HCT116 (cell line): ENCODE measurements around the gene CMIP. TPM values are rescaled to one million over a fixed set of nuclear protein-coding genes. Genes with fewer than 3 reads are reported as not detected.

Experiments
- ATAC-seq: fragments of 200-7000 bp; cut with Tn5 transposase; 2 replicates; pipeline ENCODE4 v1.9.1; 2020; ENCODE audit warnings: mild to moderate bottlenecking, moderate library complexity
- BruUV-seq: library from RNA; stranded (reverse); fragments of 400-500 nt; replicated peaks from 2 replicates; lab custom pipeline; 2021; lab: Mats Ljungman, UMichigan
- CTCF ChIA-PET: fragments of 300-600 bp; sonication (Branson Sonifier 250); formaldehyde crosslinking; loops from one replicate; lab custom pipeline; 2021; ENCODE audit warnings: antibody characterized with exemption; lab: Charles Lee
- POLR2A ChIA-PET: fragments of 300-600, 350-600 bp; sonication (Branson Sonifier 250); formaldehyde crosslinking; loops from one replicate; lab custom pipeline; 2021; ENCODE audit warnings: antibody characterized with exemption; lab: Charles Lee
- RAD21 ChIA-PET, 2 experiments: fragments of 300-600 bp; sonication (Branson Sonifier 250); formaldehyde crosslinking; loops; one replicate each; lab custom pipeline; 2023; ENCODE audit warnings: low total read pairs in 2 of 2; ENCODE audit not compliant: uncharacterized antibody in 2 of 2, unreplicated experiment in 2 of 2, low non-redundant PET in 1 of 2; lab: Charles Lee
- DNase-seq: peaks from one replicate; pipeline ENCODE4 v3.0.0-alpha.2; 2010; ENCODE audit warnings: low read depth, low spot score
- H2AFZ ChIP-seq: fragments of 200-600 bp; shearing (Covaris generic), sonication (generic); 2 replicates; pipeline ENCODE4 v1.6.1; 2017; ENCODE audit warnings: low read depth, mixed run types, mixed read lengths, antibody characterized with exemption, low read length; ENCODE audit not compliant: poor library complexity, severe bottlenecking
- H3K27ac ChIP-seq: 2 replicates; pipeline ENCODE4 v1.5.1; 2012; ENCODE audit warnings: low read depth, low read length
- H3K27me3 ChIP-seq: fragments of 200-600 bp; sonication (generic); 2 replicates; pipeline ENCODE4 v1.6.1; 2016; ENCODE audit warnings: mixed run types, low read length, mixed read lengths; ENCODE audit not compliant: insufficient read depth
- H3K36me3 ChIP-seq, 2 experiments: fragments of 200-500 bp in 1 of 2; fragments of 200-600 bp in 1 of 2; sonication (Bioruptor generic) in 1 of 2; sonication (generic) in 1 of 2; 2 replicates each; pipeline versions ENCODE4 v1.5.1 to v1.6.1; 2014 to 2016; ENCODE audit warnings: low read length in 2 of 2, inconsistent platforms in 1 of 2, mixed read lengths in 1 of 2, mixed run types in 1 of 2; ENCODE audit not compliant: insufficient read depth in 2 of 2, control insufficient read depth in 1 of 2
- H3K4me1 ChIP-seq, 2 experiments: fragments of 200-600 bp in 1 of 2; sonication (generic) in 1 of 2; 2 replicates each; pipeline versions ENCODE4 v1.5.1 to v1.6.1; 2012 to 2017; ENCODE audit warnings: low read length in 2 of 2, inconsistent platforms in 1 of 2, mild to moderate bottlenecking in 1 of 2, mixed read lengths in 1 of 2, mixed run types in 1 of 2, moderate library complexity in 1 of 2; ENCODE audit not compliant: insufficient read depth in 2 of 2, control insufficient read depth in 1 of 2
- H3K4me2 ChIP-seq: fragments of 200-600 bp; sonication (generic); 2 replicates; pipeline ENCODE4 v1.6.1; 2017; ENCODE audit warnings: mixed run types, low read length, mixed read lengths
- H3K4me3 ChIP-seq, 2 experiments: fragments of 200-600 bp in 1 of 2; sonication (generic) in 1 of 2; replicated peaks in 1 of 2; 2 replicates each; pipeline ENCODE4 v1.5.1; 2011 to 2016; ENCODE audit warnings: low read length in 2 of 2, control low read depth in 1 of 2, low read depth in 1 of 2, mild to moderate bottlenecking in 1 of 2, mixed read lengths in 1 of 2, mixed run types in 1 of 2
- H3K79me2 ChIP-seq: fragments of 200-600 bp; sonication (generic); 2 replicates; pipeline ENCODE4 v1.6.1; 2017; ENCODE audit warnings: mild to moderate bottlenecking, mixed run types, low read length, moderate library complexity, mixed read lengths; ENCODE audit not compliant: insufficient read depth
- H3K9ac ChIP-seq: fragments of 200-600 bp; sonication (generic); 2 replicates; pipeline ENCODE4 v1.6.1; 2016; ENCODE audit warnings: low read length, mixed read lengths
- H3K9me2 ChIP-seq: fragments of 200-600 bp; sonication (generic), shearing (Covaris generic); 2 replicates; pipeline ENCODE4 v1.6.1; 2017; ENCODE audit warnings: mixed run types, mild to moderate bottlenecking, moderate library complexity; ENCODE audit not compliant: insufficient read depth
- H3K9me3 ChIP-seq, 2 experiments: fragments of 200-500 bp in 1 of 2; fragments of 200-600 bp in 1 of 2; sonication (Bioruptor generic) in 1 of 2; sonication (generic) in 1 of 2; 2 replicates each; pipeline ENCODE4 v1.6.1; 2014 to 2017; ENCODE audit warnings: low read length in 2 of 2, mixed read lengths in 2 of 2, inconsistent platforms in 1 of 2, low read depth in 1 of 2, mild to moderate bottlenecking in 1 of 2, mixed run types in 1 of 2, moderate library complexity in 1 of 2; ENCODE audit not compliant: control insufficient read depth in 1 of 2, insufficient read depth in 1 of 2
- H4K20me1 ChIP-seq: fragments of 200-600 bp; sonication (generic), shearing (Covaris generic); 2 replicates; pipeline ENCODE4 v1.6.1; 2017; ENCODE audit warnings: mixed run types, mild to moderate bottlenecking, moderate library complexity; ENCODE audit not compliant: insufficient read depth
- CEBPB ChIP-seq: IDR thresholded peaks from 2 replicates; pipeline ENCODE4 v1.6.1; 2012; ENCODE audit warnings: low read depth
- EGR1 ChIP-seq: IDR thresholded peaks from 2 replicates; pipeline ENCODE4 v1.6.1; 2012; ENCODE audit warnings: low read depth
- ELF1 ChIP-seq: IDR thresholded peaks from 2 replicates; pipeline ENCODE4 v1.6.1; 2012; ENCODE audit warnings: low read depth, borderline replicate concordance
- FOSL1 ChIP-seq: IDR thresholded peaks from 2 replicates; pipeline ENCODE4 v1.6.1; 2012; ENCODE audit warnings: low read depth
- MAX ChIP-seq: IDR thresholded peaks from 2 replicates; pipeline ENCODE4 v1.6.1; 2012
- POLR2AphosphoS5 ChIP-seq: IDR thresholded peaks from 2 replicates; pipeline ENCODE4 v1.6.1; 2011; ENCODE audit warnings: mild to moderate bottlenecking, low read depth, low read length, moderate library complexity
- SP1 ChIP-seq: IDR thresholded peaks from 2 replicates; pipeline ENCODE4 v1.6.1; 2012; ENCODE audit warnings: low read depth
- TCF7L2 ChIP-seq: IDR thresholded peaks from 2 replicates; pipeline ENCODE4 v1.7.0; 2011; ENCODE audit warnings: borderline replicate concordance, inconsistent platforms; ENCODE audit not compliant: insufficient read depth, insufficient read length; ENCODE audit errors: extremely low read depth
- ZBTB33 ChIP-seq: IDR thresholded peaks from 2 replicates; pipeline ENCODE4 v1.6.1; 2011; ENCODE audit warnings: mild to moderate bottlenecking, low read length, moderate library complexity; ENCODE audit not compliant: insufficient replicate concordance; ENCODE audit errors: extremely low read depth
- ZNF274 ChIP-seq: fragments of 200-500 bp; sonication (Bioruptor generic); IDR thresholded peaks from 2 replicates; pipeline ENCODE4 v1.6.1; 2014; ENCODE audit warnings: mild to moderate bottlenecking, low read depth, low read length, inconsistent platforms
- intact Hi-C: fragments of 100-400 bp; cut with micrococcal nuclease; formaldehyde crosslinking; loops from 2 replicates; pipeline ENCODE4 v1.10.0; 2022
- total RNA-seq: library from RNA; stranded (reverse); gene quantifications from one replicate; pipeline ENCODE4 v1.2.1, GENCODE V29; 2021; ENCODE audit not compliant: unreplicated experiment

CMIP gene
- total RNA-seq, 1 experiment from 2014 or later = 64.6 TPM

DNA sequence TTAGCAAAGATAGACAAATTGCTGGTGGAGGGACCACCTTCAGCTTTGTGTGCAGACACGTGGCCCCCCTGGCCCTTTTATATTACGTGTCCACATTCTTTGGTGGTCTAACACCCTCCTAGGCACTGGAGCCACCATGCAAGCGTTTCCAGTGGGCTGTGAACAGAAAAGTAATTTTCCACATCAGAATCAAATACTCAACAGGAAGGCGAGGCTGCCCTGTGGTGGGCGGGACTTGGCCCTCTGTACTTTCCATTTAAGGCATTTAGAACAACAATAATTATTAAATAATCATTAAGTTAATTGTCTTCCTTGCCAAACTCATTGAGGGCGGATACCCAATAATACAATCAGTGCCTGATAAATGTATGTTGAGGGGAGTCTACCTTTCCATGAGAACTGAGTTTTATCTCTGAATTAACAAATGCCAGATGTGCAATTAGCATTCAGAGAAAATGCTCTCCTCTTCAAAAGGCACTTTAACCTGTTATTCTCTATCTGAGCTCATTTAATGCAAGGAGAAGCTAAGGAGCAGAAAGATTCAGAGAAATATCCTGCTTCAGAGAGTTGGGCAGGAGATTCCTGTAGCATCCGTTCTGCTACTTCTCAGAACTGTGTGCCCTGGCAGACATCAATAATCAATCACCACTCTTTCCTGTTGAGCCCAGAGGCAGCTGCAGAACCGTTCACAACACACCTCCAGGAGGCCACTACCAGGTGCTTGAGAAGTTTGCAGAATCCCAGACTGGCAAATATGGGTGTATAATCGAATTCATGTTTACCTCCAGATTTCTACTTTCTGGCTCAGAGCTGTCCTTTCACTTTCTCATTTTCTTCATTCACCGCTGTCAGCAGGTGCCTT lies 109.4 kb downstream of the CMIP start:
- ChIA-PET CTCF (no interaction called here), RAD21 (no interaction called here), POLR2A (no interaction called here)
- no peak overlapping the region for H3K4me2 ChIP-seq
- H3K36me3 ChIP-seq = peaks cover 0 to 4% of the 10 kb centered on the region in 2 experiments; a peak in 1 of 4 replicates
- H3K4me3 ChIP-seq = no peak overlapping the region
- H3K4me1 ChIP-seq = peaks cover 31 to 86% of the 10 kb centered on the region in 2 experiments; a peak in 3 of 4 replicates
- no TSS peak for BruUV-seq
- TF ChIP-seq SP1 (no peak), FOSL1 (no peak), ZNF274 (no peak), ELF1 (no peak), CEBPB (no peak), EGR1 (no peak), TCF7L2 (no peak), ZBTB33 (no peak), POLR2AphosphoS5 (no peak), MAX (no peak)
- no peak overlapping the region for H3K27ac ChIP-seq
- peaks cover 15% of the 10 kb centered on the region; the same call in 1 of the 2 replicates for H4K20me1 ChIP-seq
- H3K9me3 ChIP-seq = no peaks in the 10 kb centered on the region
- peaks cover 100% of the 10 kb centered on the region for H3K79me2 ChIP-seq
- ATAC-seq (no peak), DNase-seq (no peak)
- H3K9me2 ChIP-seq = no peaks in the 10 kb centered on the region
- H3K27me3 ChIP-seq = no peaks in the 10 kb centered on the region
- intact Hi-C loops = no loop called here
- H2AFZ ChIP-seq = no peak overlapping the region
- no peak overlapping the region for H3K9ac ChIP-seq
